NCI-H2081 treated with DMSO at 0.1 percent for 48 hours (cell line): ENCODE data around the gene NUDT21.

Experiments used
- DNase-seq: peaks from one replicate; lab custom pipeline; 2025; lab: John Stamatoyannopoulos, UW

Gene NUDT21

GRCh38 chr16:56462064-56462796 lies 11.1 kb upstream of the NUDT21 start:
- no peak for DNase-seq

GRCh38 chr16:56460101-56460500 lies 9.0 kb upstream of the NUDT21 start:
- DNase-seq = no peak

- DNase-seq = no peak
These were observed 6.9 kb upstream of the NUDT21 start for GRCh38 chr16:56457927-56458470.

- no peak for DNase-seq
These were observed 889 bp upstream of the NUDT21 start for GRCh38 chr16:56451753-56452689.

DNA sequence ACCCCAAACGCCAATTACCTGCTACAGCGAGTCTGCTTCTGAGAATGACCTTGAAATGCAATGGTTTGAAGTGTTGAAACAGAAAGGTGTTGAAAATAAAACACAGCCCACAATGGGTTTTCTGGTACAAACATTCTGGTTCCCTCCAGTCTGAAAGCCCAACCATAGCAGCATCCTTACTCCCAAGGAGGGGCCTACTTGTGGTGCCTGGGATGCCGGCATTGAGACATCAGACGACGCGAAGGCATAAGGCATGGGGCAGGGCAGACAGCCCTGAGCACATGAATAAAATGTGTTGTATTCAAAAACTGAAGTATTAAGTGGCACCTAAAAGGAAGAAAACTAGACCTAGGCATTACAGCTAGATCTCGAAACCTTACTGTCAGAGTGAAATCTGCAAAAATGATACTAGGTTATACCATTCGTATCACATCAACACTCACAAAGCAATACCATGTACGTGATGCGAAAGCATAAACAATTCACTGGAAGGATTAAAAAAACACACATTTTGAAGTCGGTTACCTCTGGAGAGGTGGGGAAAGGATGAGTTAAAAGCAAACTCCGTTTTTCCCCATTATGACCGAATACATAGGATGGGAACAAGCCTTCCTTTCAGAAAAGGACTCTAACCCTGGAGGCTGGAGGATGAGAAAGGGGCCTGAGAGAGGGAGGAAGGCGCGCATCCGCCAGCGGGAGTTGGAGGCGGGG lies 702 bp downstream of the NUDT21 start:
- no peak for DNase-seq

GRCh38 chr16:56448005-56448404 lies 3.1 kb downstream of the NUDT21 start:
- DNase-seq = no peak

DNA sequence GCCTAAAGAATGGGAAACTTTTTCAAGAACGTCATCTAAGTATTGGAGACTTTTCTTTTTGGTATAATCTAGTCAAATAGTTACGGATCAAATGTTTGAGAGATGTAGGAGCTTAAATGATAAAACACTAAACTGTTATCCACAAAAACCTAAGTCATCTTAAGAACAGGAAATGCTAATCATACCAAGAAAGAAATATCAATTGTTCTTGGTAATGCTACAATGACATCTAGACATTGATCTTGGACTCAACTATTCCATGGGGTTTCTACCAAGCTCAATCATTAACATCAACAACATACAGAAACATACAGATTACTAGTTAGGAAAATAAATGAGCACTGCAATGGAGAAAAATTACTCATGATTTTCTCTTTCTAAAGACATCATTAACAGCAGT lies 3.8 kb downstream of the NUDT21 start:
- no peak for DNase-seq

DNA sequence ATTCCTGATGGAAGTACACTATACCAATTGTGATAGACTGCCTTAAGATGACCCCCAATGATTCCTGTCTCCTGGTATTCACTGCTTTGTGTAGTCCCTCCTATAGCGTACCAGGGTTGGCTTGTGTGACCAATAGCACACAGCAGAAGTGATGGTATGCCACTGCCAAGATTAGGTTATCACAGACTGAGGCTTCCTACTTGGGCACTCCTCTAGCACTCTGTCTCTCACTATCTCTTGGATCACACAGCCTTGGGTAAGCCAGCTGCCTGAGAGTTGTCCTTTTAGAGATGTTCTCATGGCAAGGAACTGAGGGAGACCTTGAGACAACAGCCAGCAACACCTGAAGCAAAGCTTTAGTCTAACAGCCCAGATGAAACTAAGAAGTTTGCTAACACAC lies 13.1 kb downstream of the NUDT21 start:
- DNase-seq = no peak

- DNase-seq = no peak
These were observed 14.9 kb downstream of the NUDT21 start for GRCh38 chr16:56436258-56436657.

DNA sequence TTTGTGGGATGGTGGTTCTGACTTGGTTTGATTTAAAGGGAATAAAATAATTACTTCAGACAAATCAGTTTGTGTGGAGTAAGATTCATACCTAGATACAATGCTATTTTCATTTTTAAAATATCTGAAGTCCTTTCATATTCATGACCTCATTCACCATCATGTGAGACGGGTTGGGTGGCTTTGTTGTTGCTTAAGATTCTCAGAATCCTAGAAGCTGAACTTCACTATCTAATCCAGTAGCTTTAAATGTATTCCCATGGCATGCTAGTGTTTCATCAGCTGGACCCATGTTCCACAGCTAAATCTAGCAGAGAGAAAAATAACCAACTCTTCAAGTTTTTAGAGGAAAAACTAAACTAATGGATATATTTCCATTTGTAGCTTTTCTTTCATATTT lies 23.0 kb downstream of the NUDT21 start:
- no peak for DNase-seq

DNA sequence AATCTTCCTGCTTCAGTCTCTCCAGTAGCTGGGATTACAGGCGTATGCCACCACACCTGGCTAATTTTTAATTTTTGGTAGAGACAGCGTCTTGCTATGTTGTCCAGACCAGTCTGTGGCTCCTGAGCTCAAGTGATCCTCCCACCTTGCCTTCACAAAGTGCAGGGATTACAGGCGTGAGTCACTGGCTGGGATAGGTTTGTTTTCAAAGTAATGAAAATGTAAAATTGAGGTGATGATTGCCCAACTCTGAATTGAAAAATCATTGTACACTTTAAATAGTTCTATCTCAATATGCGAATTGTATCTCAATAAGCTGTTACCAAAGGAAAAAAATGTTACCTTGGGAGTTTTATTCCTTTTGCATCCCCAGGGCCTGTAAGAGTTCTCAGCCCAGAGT lies 24.5 kb downstream of the NUDT21 start:
- no peak for DNase-seq

DNA sequence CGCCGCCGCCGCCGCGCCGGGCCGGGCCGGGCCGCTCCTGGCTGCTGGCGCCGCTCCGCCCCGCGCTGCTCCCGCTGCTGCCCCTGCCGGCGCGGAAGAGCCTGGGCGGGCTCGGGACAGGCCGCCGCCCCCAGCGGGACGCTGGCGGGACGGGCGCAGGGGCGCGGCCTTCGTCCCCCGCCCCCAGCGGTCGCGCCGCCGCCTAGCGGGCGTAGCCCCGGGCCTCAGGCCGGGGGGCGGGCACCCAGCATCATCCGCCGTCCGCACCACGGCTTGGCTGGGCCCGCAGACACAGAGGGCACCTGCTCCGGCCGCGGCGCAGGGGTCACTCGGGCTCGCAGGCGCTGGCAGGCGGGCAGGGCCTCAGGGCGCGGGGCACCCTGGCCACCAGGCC lies 25.7 kb downstream of the NUDT21 start, which contains the start of gene AMFR:
Gene AMFR, minus strand, starts transcription at position 107 of the 394 bp plus-strand sequence. CDS start 218 bp downstream, outside the sequence.
- DNase-seq = no peak

- DNase-seq = no peak
These were observed 26.2 kb downstream of the NUDT21 start for GRCh38 chr16:56424791-56425438.

- DNase-seq = no peak
These were observed 26.7 kb downstream of the NUDT21 start for GRCh38 chr16:56424404-56424764.

DNA sequence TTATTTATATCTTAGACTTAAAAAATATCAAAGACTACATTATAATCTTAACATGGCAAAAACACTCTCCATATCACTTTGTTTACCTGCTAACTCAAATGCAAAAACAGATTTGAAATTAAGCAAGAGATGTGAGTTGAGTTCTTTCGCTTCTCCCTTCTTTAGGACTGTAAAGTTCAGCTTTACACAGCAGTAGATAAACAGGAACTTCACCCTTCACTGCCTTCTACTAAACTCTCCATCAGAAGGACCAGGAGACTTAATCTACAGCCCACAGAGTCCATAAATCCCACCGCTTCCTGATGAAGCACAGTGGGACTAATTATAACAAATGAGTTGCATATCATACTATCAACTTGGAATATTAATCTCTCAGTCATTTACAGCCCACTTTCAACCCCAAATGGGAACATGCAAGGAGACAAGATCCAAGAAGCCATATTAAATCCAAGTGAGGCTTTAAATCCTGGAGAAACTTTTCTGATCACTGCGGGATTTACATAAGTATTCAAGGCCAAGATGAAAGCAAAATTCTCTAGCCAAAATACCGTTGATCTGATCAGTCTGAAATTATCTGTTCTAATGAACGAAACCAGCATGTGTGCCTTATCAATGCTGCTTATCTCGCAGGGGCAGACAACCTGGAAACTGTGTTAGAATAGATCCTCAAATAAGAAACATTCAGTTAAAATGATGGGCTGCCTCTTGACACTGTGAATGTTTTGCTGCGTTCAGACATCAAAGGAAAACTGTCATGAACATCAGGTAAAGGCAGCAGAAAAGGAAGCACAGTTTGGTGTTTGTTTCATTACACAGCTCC lies 27.3 kb downstream of the NUDT21 start:
- no peak for DNase-seq

DNA sequence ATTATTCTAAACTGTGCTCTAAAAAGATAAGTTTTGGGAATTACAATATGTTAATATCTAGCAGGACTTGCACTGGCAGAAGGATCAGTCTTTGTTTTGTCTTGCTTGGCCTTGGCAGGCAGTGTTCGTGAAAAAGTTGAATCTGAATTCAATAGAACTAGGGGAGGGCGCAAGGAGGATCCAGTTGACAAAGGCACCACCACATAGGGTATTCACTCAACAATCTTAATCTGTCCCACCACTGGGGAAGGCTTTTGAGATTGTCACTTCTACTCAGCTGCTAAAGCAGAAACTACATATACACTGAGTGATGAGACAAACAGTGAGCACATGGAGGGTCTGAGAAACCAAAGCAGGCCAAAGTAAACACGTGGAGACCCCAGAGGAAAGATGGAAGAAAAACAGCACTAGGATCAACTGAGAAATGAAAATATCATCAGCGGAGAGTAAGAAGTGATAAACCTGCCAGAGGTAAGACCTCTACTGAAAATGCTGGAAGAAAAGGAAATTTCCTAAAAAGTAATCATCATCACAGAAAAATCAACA lies 28.2 kb downstream of the NUDT21 start:
- DNase-seq = no peak

DNA sequence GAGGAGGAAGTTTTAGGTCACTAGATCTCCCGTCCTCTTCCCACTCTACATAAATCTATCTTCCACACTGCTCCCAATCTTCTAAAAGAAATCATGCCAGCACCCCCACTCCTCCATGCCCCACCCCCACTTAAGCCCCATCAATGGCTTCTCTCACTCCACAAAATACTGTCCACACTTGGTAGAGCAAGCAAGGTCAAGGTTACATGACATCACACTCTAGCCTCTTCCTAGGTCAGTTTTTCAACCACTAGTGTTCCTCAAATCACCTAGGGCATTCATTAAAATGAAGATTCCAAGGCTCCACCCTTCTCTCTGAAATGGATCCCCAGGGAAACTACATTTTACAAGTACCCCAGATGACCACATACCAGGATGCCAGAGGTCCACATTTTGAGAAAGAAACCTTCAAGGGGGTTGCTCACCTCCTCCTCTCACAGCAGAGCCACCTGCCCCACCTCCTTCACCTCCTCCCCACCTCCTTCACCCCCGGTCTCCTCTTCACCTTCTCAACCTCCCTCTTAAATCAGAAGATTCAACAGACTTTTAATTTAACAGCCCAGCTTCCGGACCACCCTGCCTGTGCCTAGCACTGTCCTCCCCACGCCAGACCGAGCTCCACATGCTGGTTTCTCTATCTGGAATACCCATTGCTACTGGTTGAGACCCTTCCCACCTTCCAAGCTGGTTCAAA lies 29.0 kb downstream of the NUDT21 start:
- DNase-seq = no peak

GRCh38 chr16:56421313-56421712 lies 29.8 kb downstream of the NUDT21 start:
- DNase-seq = no peak

GRCh38 chr16:56420613-56421012 lies 30.5 kb downstream of the NUDT21 start:
- no peak for DNase-seq
